H1 (cell line): ENCODE data around the gene BEAN1. TPM values are rescaled to one million over a fixed set of nuclear protein-coding genes. Genes with fewer than 3 reads are reported as not detected.

Source experiments
- CTCF ChIA-PET: fragments of 300-600 bp; sonication (Branson Sonifier 250); formaldehyde crosslinking; loops from one replicate; lab custom pipeline; 2021; ENCODE audit not compliant: partially characterized antibody; lab: Charles Lee
- POLR2A ChIA-PET: fragments of 300-600 bp; sonication (Branson Sonifier 250); formaldehyde crosslinking; loops from one replicate; lab custom pipeline; 2021; ENCODE audit warnings: inconsistent platforms; ENCODE audit not compliant: partially characterized antibody; lab: Charles Lee
- DNase-seq, 2 experiments: peaks; one replicate each; pipeline versions ENCODE4 v3.0.0 to v3.0.0-alpha.2; 2010 to 2022; ENCODE audit warnings: low spot score in 2 of 2, low read depth in 1 of 2, mixed read lengths in 1 of 2
- FAIRE-seq: peaks from 2 replicates; lab custom pipeline; 2011; peaks lifted over from hg19 to GRCh38; lab: Jason Lieb, UNC
- H2AFZ ChIP-seq: 2 replicates; pipeline ENCODE4 v1.8.1; 2012; ENCODE audit warnings: low read length, inconsistent platforms
- H2AK5ac ChIP-seq: 2 replicates; pipeline ENCODE4 v1.6.1; 2013; ENCODE audit warnings: low read depth, low read length
- H2BK120ac ChIP-seq: replicated peaks from 2 replicates; pipeline ENCODE3; 2013; ENCODE audit warnings: low read depth, low read length, inconsistent platforms
- H2BK12ac ChIP-seq: 2 replicates; pipeline ENCODE4 v1.6.1; 2013; ENCODE audit warnings: low read depth, low read length
- H2BK15ac ChIP-seq: 2 replicates; pipeline ENCODE4 v1.6.1; 2013; ENCODE audit warnings: low read length
- H2BK20ac ChIP-seq: 2 replicates; pipeline ENCODE4 v1.6.1; 2013; ENCODE audit warnings: low read length
- H2BK5ac ChIP-seq: 2 replicates; pipeline ENCODE4 v1.6.1; 2013; ENCODE audit warnings: low read depth, low read length
- H3K14ac ChIP-seq: 2 replicates; pipeline ENCODE4 v1.6.1; 2013; ENCODE audit warnings: inconsistent platforms; ENCODE audit not compliant: insufficient read length
- H3K18ac ChIP-seq: 2 replicates; pipeline ENCODE4 v1.6.1; 2013; ENCODE audit warnings: low read length; ENCODE audit errors: extremely low read depth
- H3K23ac ChIP-seq: 2 replicates; pipeline ENCODE4 v1.6.1; 2013; ENCODE audit warnings: inconsistent platforms; ENCODE audit not compliant: insufficient read length
- H3K23me2 ChIP-seq: 2 replicates; pipeline ENCODE4 v1.6.1; 2013; ENCODE audit warnings: low read depth, low read length
- H3K27ac ChIP-seq: 2 replicates; pipeline ENCODE4 v1.6.1; 2011; ENCODE audit warnings: low read depth, low read length, inconsistent platforms
- H3K27me3 ChIP-seq, 4 experiments: replicated peaks in 1 of 4; 1 replicate in 1 of 4; 2 replicates in 3 of 4; pipeline versions ENCODE4 v1.6.1 to v1.8.1; 2011 to 2013; ENCODE audit warnings: low read length in 3 of 4, mild to moderate bottlenecking in 3 of 4, inconsistent platforms in 2 of 4, mixed read lengths in 2 of 4, moderate library complexity in 1 of 4; ENCODE audit not compliant: control insufficient read depth in 3 of 4, insufficient read depth in 3 of 4; ENCODE audit errors: extremely low read depth in 1 of 4
- H3K36me3 ChIP-seq, 4 experiments: 2 replicates each; pipeline versions ENCODE4 v1.6.1 to v1.8.1; 2011 to 2013; ENCODE audit warnings: mild to moderate bottlenecking in 4 of 4, low read length in 3 of 4, moderate library complexity in 2 of 4, control low read depth in 1 of 4, inconsistent platforms in 1 of 4; ENCODE audit not compliant: insufficient read depth in 4 of 4, control insufficient read depth in 2 of 4
- H3K4ac ChIP-seq: replicated peaks from 2 replicates; pipeline ENCODE3; 2013; ENCODE audit warnings: low read length, low read depth, mixed read lengths, inconsistent platforms; ENCODE audit not compliant: insufficient read length
- H3K4me1 ChIP-seq, 4 experiments: replicated peaks in 1 of 4; 1 replicate in 1 of 4; 2 replicates in 3 of 4; pipeline versions ENCODE4 v1.6.1 to v1.8.1; 2011 to 2013; ENCODE audit warnings: low read length in 3 of 4, inconsistent platforms in 2 of 4, mixed read lengths in 1 of 4; ENCODE audit not compliant: insufficient read depth in 4 of 4, control insufficient read depth in 3 of 4
- H3K4me2 ChIP-seq, 2 experiments: 2 replicates each; pipeline versions ENCODE4 v1.6.1 to v1.8.1; 2011 to 2013; ENCODE audit warnings: low read depth in 2 of 2, low read length in 2 of 2, control low read depth in 1 of 2, inconsistent platforms in 1 of 2, mild to moderate bottlenecking in 1 of 2; ENCODE audit not compliant: insufficient read depth in 1 of 2
- H3K4me3 ChIP-seq, 4 experiments: fragments of 200-600, 300-600 bp in 1 of 4; sonication (generic), shearing (Covaris generic), sonication (Bioruptor Twin) in 1 of 4; 2 replicates each; pipeline versions ENCODE4 v1.5.1 to v1.8.1; 2011 to 2016; ENCODE audit warnings: low read length in 4 of 4, low read depth in 3 of 4, control low read depth in 2 of 4, inconsistent platforms in 2 of 4, mild to moderate bottlenecking in 2 of 4, mixed read lengths in 1 of 4, moderate library complexity in 1 of 4; ENCODE audit not compliant: insufficient read depth in 2 of 4; ENCODE audit errors: extremely low read depth in 1 of 4
- H3K56ac ChIP-seq: replicated peaks from 2 replicates; pipeline ENCODE3; 2013; ENCODE audit warnings: low read depth, mild to moderate bottlenecking, mixed read lengths, low read length, inconsistent platforms; ENCODE audit not compliant: insufficient read length
- H3K79me1 ChIP-seq: 2 replicates; pipeline ENCODE4 v1.6.1; 2013; ENCODE audit warnings: low read depth, low read length, control low read depth
- H3K79me2 ChIP-seq, 2 experiments: 2 replicates each; pipeline versions ENCODE4 v1.6.1 to v1.8.1; 2012 to 2013; ENCODE audit warnings: low read length in 2 of 2, mild to moderate bottlenecking in 2 of 2, inconsistent platforms in 1 of 2; ENCODE audit not compliant: insufficient read depth in 2 of 2, control insufficient read depth in 1 of 2
- H3K9ac ChIP-seq, 4 experiments: replicated peaks in 1 of 4; 1 replicate in 1 of 4; 2 replicates in 3 of 4; pipeline versions ENCODE4 v1.6.1 to v1.8.1; 2011 to 2013; ENCODE audit warnings: low read depth in 3 of 4, low read length in 3 of 4, control low read depth in 2 of 4, mild to moderate bottlenecking in 2 of 4, moderate library complexity in 2 of 4, inconsistent platforms in 1 of 4; ENCODE audit errors: extremely low read depth in 1 of 4
- H3K9me3 ChIP-seq, 2 experiments: 2 replicates each; pipeline versions ENCODE4 v1.6.1 to v1.8.1; 2012 to 2013; ENCODE audit warnings: mild to moderate bottlenecking in 2 of 2, moderate library complexity in 2 of 2, control low read depth in 1 of 2, inconsistent platforms in 1 of 2, low read depth in 1 of 2, low read length in 1 of 2, mixed read lengths in 1 of 2; ENCODE audit not compliant: insufficient read depth in 2 of 2
- H4K20me1 ChIP-seq, 2 experiments: replicated peaks in 1 of 2; 2 replicates each; pipeline versions ENCODE3 to v1.8.1; 2011 to 2013; ENCODE audit warnings: inconsistent platforms in 2 of 2, low read length in 2 of 2, mild to moderate bottlenecking in 1 of 2; ENCODE audit not compliant: insufficient read depth in 2 of 2, control insufficient read depth in 1 of 2
- H4K5ac ChIP-seq: 2 replicates; pipeline ENCODE4 v1.6.1; 2013; ENCODE audit warnings: low read length, low read depth, mixed read lengths, inconsistent platforms; ENCODE audit not compliant: insufficient read length
- H4K8ac ChIP-seq: 2 replicates; pipeline ENCODE4 v1.8.0; 2013; ENCODE audit warnings: mild to moderate bottlenecking, moderate library complexity, low read length, inconsistent platforms; ENCODE audit not compliant: insufficient read depth; ENCODE audit errors: extremely low read depth
- H4K91ac ChIP-seq: replicated peaks from 2 replicates; pipeline ENCODE3; 2013; ENCODE audit warnings: low read length, mixed read lengths, inconsistent platforms; ENCODE audit not compliant: insufficient read length
- CEBPB ChIP-seq: IDR thresholded peaks from 2 replicates; pipeline ENCODE4 v1.6.1; 2012; ENCODE audit warnings: low read depth, low read length
- CTBP2 ChIP-seq: IDR thresholded peaks from 2 replicates; pipeline ENCODE4 v1.7.0; 2011; ENCODE audit warnings: borderline replicate concordance, mild to moderate bottlenecking, moderate library complexity, mixed read lengths, low read length; ENCODE audit not compliant: insufficient read depth, insufficient read length
- EP300 ChIP-seq, 2 experiments: IDR thresholded peaks; 1 replicate in 1 of 2; 2 replicates in 1 of 2; pipeline ENCODE4 v1.6.1; 2011 to 2012; ENCODE audit warnings: low read depth in 2 of 2, low read length in 2 of 2, mild to moderate bottlenecking in 2 of 2, borderline replicate concordance in 1 of 2, inconsistent platforms in 1 of 2, moderate library complexity in 1 of 2
- JUN ChIP-seq: IDR thresholded peaks from 2 replicates; pipeline ENCODE4 v1.6.1; 2011; ENCODE audit warnings: low read depth, mild to moderate bottlenecking, improper control_type of control experiment, low read length
- NRF1 ChIP-seq: IDR thresholded peaks from 2 replicates; pipeline ENCODE4 v1.6.1; 2011; ENCODE audit warnings: mild to moderate bottlenecking, low read depth, low read length, improper control_type of control experiment
- SAP30 ChIP-seq: fragments of 300-600 bp; sonication (generic); IDR thresholded peaks from 2 replicates; pipeline ENCODE4 v1.7.1; 2012; ENCODE audit warnings: low read length, moderate library complexity, mild to moderate bottlenecking, inconsistent platforms; ENCODE audit not compliant: insufficient read depth, insufficient replicate concordance
- SIX5 ChIP-seq: IDR thresholded peaks from 2 replicates; pipeline ENCODE4 v1.6.1; 2011; ENCODE audit warnings: mild to moderate bottlenecking, low read depth, low read length
- SP1 ChIP-seq: IDR thresholded peaks from 2 replicates; pipeline ENCODE4 v1.6.1; 2011; ENCODE audit warnings: low read depth, low read length
- TAF1 ChIP-seq: IDR thresholded peaks from 2 replicates; pipeline ENCODE4 v1.6.1; 2011; ENCODE audit warnings: mild to moderate bottlenecking, low read depth, low read length
- USF2 ChIP-seq: IDR thresholded peaks from 2 replicates; pipeline ENCODE4 v1.6.1; 2011; ENCODE audit warnings: low read length, improper control_type of control experiment
- WGBS, 2 experiments: shearing (Covaris generic) in 1 of 2; methylation state at CpG; one replicate each; pipeline versions ENCODE4 v1.1.6 to v1.1.7; 2013 to 2015; ENCODE audit warnings: low lambda C conversion rate in 2 of 2, mixed read lengths in 2 of 2, inconsistent platforms in 1 of 2, low coverage in 1 of 2, missing lambda C conversion rate in 1 of 2; ENCODE audit not compliant: insufficient replicate concordance in 2 of 2, insufficient coverage in 1 of 2, insufficient read length in 1 of 2; ENCODE audit errors: extremely low coverage in 1 of 2, missing lambda C conversion rate in 1 of 2; 5-methylcytosine and 5-hydroxymethylcytosine counted together
- polyA plus RNA-seq, 7 experiments: library from polyadenylated mRNA; depleted of rRNA in 3 of 7; stranded (reverse) in 5 of 7; unstranded in 2 of 7; fragments of >200 nt in 5 of 7; fragments of 200-250 nt in 2 of 7; gene quantifications; 1 replicate in 5 of 7; 2 replicates in 1 of 7; 4 replicates in 1 of 7; pipeline versions ENCODE4 v1.2.1 to v1.2.3, GENCODE V29; 2011 to 2013; ENCODE audit warnings: missing spikeins in 2 of 7, mixed read lengths in 2 of 7
- total RNA-seq: library from RNA; stranded (reverse); fragmentation: NEBNext Ultra II Directional; extraction: Animal tissue kit (Norgen Biotek cat#: 25700); gene quantifications from 2 replicates; pipeline ENCODE4 v1.2.1, GENCODE V29; 2021

The BEAN1 gene
- total and polyA plus RNA-seq, 2 of the 8 experiments (the other 6 are each of a cell fraction or from before 2014, with no cell fraction given), result 0.08 TPM; not detected in 1

- no peak overlapping the region for H3K9ac ChIP-seq
- H3K27me3 ChIP-seq, result no peaks in the 10 kb centered on the region; a peak in 1 of 7 replicates
- FAIRE-seq, result no peak
- H3K56ac ChIP-seq, result no peak overlapping the region
- H3K79me1 ChIP-seq, result no peaks in the 10 kb centered on the region
- H3K4me2 ChIP-seq, result no peak overlapping the region
- H3K23ac ChIP-seq, result no peak overlapping the region
- no peak overlapping the region for H4K91ac ChIP-seq
- no peak overlapping the region for H2AFZ ChIP-seq
- CTCF ChIA-PET, result interaction anchor here (0.7 to 1.4 kb wide), 2 partner anchors 9 to 34 kb away, joined by 3 to 5 read pairs; no protein-coding TSS in a partner anchor
- H4K20me1 ChIP-seq, result no peaks in the 10 kb centered on the region
- H4K5ac ChIP-seq, result no peak overlapping the region
- 0 out of 2 replicates have a peak overlapping the region, but pooled peaks have one; percentile 5 for H4K8ac ChIP-seq
- no peak overlapping the region for H3K4me3 ChIP-seq
- no peak overlapping the region for H2BK15ac ChIP-seq
- H2AK5ac ChIP-seq, result no peak overlapping the region
- WGBS, 2 experiments, result 87% methylated on average over 14 of the region's 14 CpGs; no CpG with 5 or more reads in 1 of the 2 experiments
- no peak overlapping the region for H2BK20ac ChIP-seq
- H3K27ac ChIP-seq, result no peak overlapping the region
- no peak overlapping the region for H3K18ac ChIP-seq
- H2BK120ac ChIP-seq, result no peak overlapping the region
- H3K14ac ChIP-seq, result no peak overlapping the region
- H3K23me2 ChIP-seq, result peaks cover 3% of the 10 kb centered on the region; the same call in 1 of the 2 replicates
- H3K79me2 ChIP-seq, result no peaks in the 10 kb centered on the region
- POLR2A ChIA-PET, result interaction anchor here (1.1 kb wide), 1 partner anchor 11 kb away, joined by 3 read pairs; no protein-coding TSS in a partner anchor
- DNase-seq, result no peak
- no peaks in the 10 kb centered on the region for H3K36me3 ChIP-seq
- peaks cover 0 to 11% of the 10 kb centered on the region in 2 experiments; a peak in 1 of 4 replicates for H3K9me3 ChIP-seq
- no peak overlapping the region for H3K4ac ChIP-seq
- H2BK12ac ChIP-seq, result no peak overlapping the region
- no peak overlapping the region for H2BK5ac ChIP-seq
- no peaks in the 10 kb centered on the region for H3K4me1 ChIP-seq
- TF ChIP-seq NRF1, result no peak
- TF ChIP-seq SIX5, result no peak
- no peak for TF ChIP-seq SP1
- no peak for TF ChIP-seq USF2
- no peak for TF ChIP-seq TAF1
- TF ChIP-seq EP300 (IDR thresholded peaks at IDR 0.05; ENCODE audit: borderline replicate concordance in 1 of 2, low read depth in 2 of 2, low read length in 2 of 2), result no peak
- no peak for TF ChIP-seq SAP30
- TF ChIP-seq CEBPB, result no peak
- no peak for TF ChIP-seq CTBP2
- TF ChIP-seq JUN, result no peak
Measured at GRCh38 chr16:66493490-66494401, 66.7 kb downstream of the BEAN1 start.
